Glutamatergic neuron (in vitro differentiated cells): ENCODE data around the gene NFATC2. TPM values are rescaled to one million over a fixed set of nuclear protein-coding genes. Genes with fewer than 3 reads are reported as not detected.

Experiments
- DNase-seq: peaks from one replicate; pipeline ENCODE4 v3.0.0; 2022
- H3K27ac Mint-ChIP-seq: one replicate; pipeline ENCODE4 v1.8.0; 2020; ENCODE audit warnings: mild to moderate bottlenecking, mixed read lengths, inconsistent platforms; ENCODE audit not compliant: unreplicated experiment
- H3K27me3 Mint-ChIP-seq: one replicate; pipeline ENCODE4 v1.8.0; 2020; ENCODE audit warnings: mild to moderate bottlenecking, moderate library complexity, mixed read lengths, inconsistent platforms; ENCODE audit not compliant: unreplicated experiment
- H3K36me3 Mint-ChIP-seq: one replicate; pipeline ENCODE4 v1.8.0; 2020; ENCODE audit warnings: mild to moderate bottlenecking, mixed read lengths, inconsistent platforms; ENCODE audit not compliant: unreplicated experiment
- H3K4me1 Mint-ChIP-seq: one replicate; pipeline ENCODE4 v1.8.0; 2020; ENCODE audit warnings: mild to moderate bottlenecking, low read depth, mixed read lengths, inconsistent platforms; ENCODE audit not compliant: unreplicated experiment
- H3K4me3 Mint-ChIP-seq: one replicate; pipeline ENCODE4 v1.8.0; 2020; ENCODE audit warnings: mild to moderate bottlenecking, mixed read lengths, inconsistent platforms; ENCODE audit not compliant: unreplicated experiment
- H3K9me3 Mint-ChIP-seq: one replicate; pipeline ENCODE4 v1.8.0; 2020; ENCODE audit warnings: mild to moderate bottlenecking, moderate library complexity, mixed read lengths, inconsistent platforms; ENCODE audit not compliant: unreplicated experiment
- CTCF ChIP-seq: fragments of 200-600 bp; sonication (generic); IDR thresholded peaks from one replicate; pipeline ENCODE4 v1.5.0; 2021; ENCODE audit not compliant: partially characterized antibody, unreplicated experiment
- long read RNA-seq: library from polyadenylated mRNA; unstranded; transcript quantifications from one replicate; pipeline ENCODE4 v2.0.0, GENCODE V29; 2020; ENCODE audit not compliant: unreplicated experiment
- total RNA-seq: library from RNA; stranded (reverse); fragmentation: NEBNext Ultra II Directional; extraction: Animal tissue kit (Norgen Biotek cat#: 25700); gene quantifications from one replicate; pipeline ENCODE4 v1.2.1, GENCODE V29; 2021; ENCODE audit not compliant: unreplicated experiment

NFATC2 gene
- total RNA-seq: not detected
- long read RNA-seq: 0 reads

- peak; percentile 37 for DNase-seq
- Mint-ChIP-seq H3K27me3 (peaks cover 18% of the 10 kb centered on the region), H3K27ac (no peak within 1 kb of the TSS)
Measured at GRCh38 chr20:51542571-51543421, at the start of gene NFATC2. TSS of gene NFATC2 (minus strand) at chr20:51542719. CDS start at chr20:51542499, 220 bp downstream.

GRCh38 chr20:51591871-51592270, 49.4 kb upstream of the NFATC2 start:
- peaks cover 2% of the 10 kb centered on the region for H3K9me3 Mint-ChIP-seq
- no peak for DNase-seq
- H3K4me3 Mint-ChIP-seq: no peak overlapping the region
- peaks cover 3% of the 10 kb centered on the region for H3K4me1 Mint-ChIP-seq
- H3K27me3 Mint-ChIP-seq: peaks cover 2% of the 10 kb centered on the region
- no peak overlapping the region for H3K27ac Mint-ChIP-seq
- no peaks in the 10 kb centered on the region for H3K36me3 Mint-ChIP-seq
- no peak for TF ChIP-seq CTCF

More at GRCh38 chr20:51542571-51543421, at the start of gene NFATC2:
- Mint-ChIP-seq H3K4me1 (peaks cover 2% of the 10 kb centered on the region), H3K4me3 (peak within 1 kb of the TSS; percentile 37), H3K9me3 (peaks cover 2% of the 10 kb centered on the region), H3K36me3 (peaks cover 14% of the 10 kb centered on the region)
- TF ChIP-seq CTCF: no peak

GRCh38 chr20:51588762-51589161, 46.2 kb upstream of the NFATC2 start:
- H3K36me3 Mint-ChIP-seq: peaks cover 4% of the 10 kb centered on the region
- no peak overlapping the region for H3K4me3 Mint-ChIP-seq
- no peaks in the 10 kb centered on the region for H3K4me1 Mint-ChIP-seq
- H3K27ac Mint-ChIP-seq: no peak overlapping the region
- no peak for DNase-seq
- no peak for TF ChIP-seq CTCF
- H3K9me3 Mint-ChIP-seq: peaks cover 2% of the 10 kb centered on the region
- H3K27me3 Mint-ChIP-seq: peaks cover 2% of the 10 kb centered on the region

GRCh38 chr20:51587145-51587544, 44.6 kb upstream of the NFATC2 start:
- Mint-ChIP-seq H3K4me3 (no peak overlapping the region), H3K9me3 (no peaks in the 10 kb centered on the region), H3K27me3 (peaks cover 3% of the 10 kb centered on the region), H3K36me3 (peaks cover 4% of the 10 kb centered on the region), H3K27ac (no peak overlapping the region), H3K4me1 (no peaks in the 10 kb centered on the region)
- no peak for DNase-seq
- TF ChIP-seq CTCF: no peak

- no peaks in the 10 kb centered on the region for H3K9me3 Mint-ChIP-seq
Measured at GRCh38 chr20:51586005-51586440, 43.5 kb upstream of the NFATC2 start.

More at GRCh38 chr20:51586005-51586440, 43.5 kb upstream of the NFATC2 start:
- H3K27ac Mint-ChIP-seq: no peak overlapping the region
- peaks cover 4% of the 10 kb centered on the region for H3K27me3 Mint-ChIP-seq
- no peak overlapping the region for H3K4me3 Mint-ChIP-seq
- TF ChIP-seq CTCF: no peak
- no peak for DNase-seq
- H3K36me3 Mint-ChIP-seq: peaks cover 4% of the 10 kb centered on the region
- H3K4me1 Mint-ChIP-seq: no peaks in the 10 kb centered on the region
